Hematopoietic multipotent progenitor cell treated with erythropoietin and hydrocortisone succinate and interleukin-3 and kit ligand, for 4 days (in vitro differentiated cells): ENCODE results near the gene STK32B.

Experiments
- DNase-seq: peaks from one replicate; pipeline ENCODE4 v3.0.0-alpha.2; 2015

The STK32B gene

DNA sequence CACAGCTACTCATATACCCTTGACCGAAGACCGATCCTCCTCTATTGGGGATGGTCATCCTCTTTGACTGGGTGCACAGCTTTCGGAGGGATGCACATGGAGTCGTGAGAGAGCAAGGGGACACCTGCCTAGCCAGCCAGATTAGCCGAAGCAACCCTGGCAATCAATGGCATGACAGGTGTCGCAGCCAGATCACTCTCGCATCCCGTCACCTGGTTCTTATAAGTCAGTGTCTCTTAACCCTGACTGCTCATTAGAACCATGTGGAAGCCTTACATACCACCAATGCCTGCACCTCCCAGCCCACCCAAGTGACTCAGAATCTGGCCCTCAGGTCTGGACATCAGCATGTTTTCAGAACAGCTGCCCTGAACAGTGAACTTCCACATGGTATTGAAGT lies 407.4 kb downstream of the STK32B start:
- no peak for DNase-seq

DNA sequence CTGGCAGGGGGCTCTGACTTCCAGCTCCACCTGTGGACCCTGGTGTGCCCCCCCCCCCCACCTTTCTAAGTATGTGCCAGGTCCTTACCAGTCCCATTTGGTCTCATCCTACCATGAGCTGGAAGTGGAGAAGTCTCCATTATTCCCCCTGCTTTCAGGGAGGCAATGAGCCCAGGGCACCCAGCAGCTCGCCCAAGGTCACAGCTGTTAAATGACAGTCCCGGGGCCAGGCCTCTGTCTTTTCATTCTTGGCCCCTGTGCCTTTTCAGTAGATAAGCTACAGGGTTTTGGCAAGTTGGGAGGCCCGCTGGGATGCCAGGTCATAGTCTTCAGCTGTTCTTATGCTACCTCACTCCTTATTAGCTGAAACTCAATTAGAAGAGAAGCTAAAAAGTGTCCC lies 408.0 kb downstream of the STK32B start:
- no peak for DNase-seq

DNA sequence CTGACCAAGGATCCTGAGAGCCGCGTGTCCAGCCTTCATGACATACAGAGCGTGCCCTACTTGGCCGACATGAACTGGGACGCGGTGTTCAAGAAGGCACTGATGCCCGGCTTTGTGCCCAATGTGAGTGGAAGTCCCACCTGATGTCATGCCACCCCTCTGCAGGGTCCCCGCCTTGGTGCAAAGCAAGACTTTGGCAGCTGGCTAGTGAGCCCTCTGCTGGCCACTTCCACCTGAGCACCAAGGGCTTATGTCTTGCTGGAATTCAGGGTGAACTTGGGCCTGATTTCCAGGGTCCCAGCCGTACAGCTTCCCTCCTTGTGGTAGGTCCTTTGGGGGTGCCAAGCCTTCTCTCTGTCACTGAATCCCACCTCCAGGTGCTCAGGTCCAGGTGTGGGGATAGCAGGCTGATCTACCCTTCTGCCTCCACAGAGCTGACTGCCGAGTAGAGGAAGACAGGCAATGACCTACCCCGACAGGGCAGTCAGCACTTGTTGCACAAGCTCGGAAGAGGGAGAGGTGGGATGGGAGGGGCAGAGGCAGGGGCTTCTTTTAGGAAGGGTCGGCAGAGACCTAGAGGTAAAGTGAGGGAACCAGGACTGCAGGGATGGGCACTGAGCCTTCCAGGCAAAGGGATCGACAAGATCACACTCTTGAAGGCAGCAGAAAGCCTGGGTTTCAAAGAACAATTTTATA lies 409.0 kb downstream of the STK32B start:
- peak; percentile 53 for DNase-seq

DNA sequence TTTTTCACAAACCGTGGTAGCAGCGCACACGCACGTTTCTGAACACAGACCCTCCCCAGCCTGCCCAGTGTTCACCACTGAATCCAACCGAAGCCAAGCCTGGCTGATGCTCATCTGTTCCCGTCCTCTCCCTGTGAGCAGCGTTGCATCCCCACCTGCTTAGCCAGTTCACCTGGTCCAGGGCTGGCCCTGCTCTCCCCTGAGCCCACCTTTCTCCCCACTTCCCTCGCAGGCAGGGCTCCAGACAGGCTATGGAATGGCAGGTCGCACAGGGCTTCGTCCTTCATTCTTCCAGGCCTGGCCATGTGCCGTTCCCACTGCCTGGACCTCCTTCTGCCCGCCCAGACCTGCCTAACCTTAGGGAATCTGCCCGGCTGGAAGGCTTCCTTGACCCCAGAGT lies 410.2 kb downstream of the STK32B start:
- no peak for DNase-seq

DNA sequence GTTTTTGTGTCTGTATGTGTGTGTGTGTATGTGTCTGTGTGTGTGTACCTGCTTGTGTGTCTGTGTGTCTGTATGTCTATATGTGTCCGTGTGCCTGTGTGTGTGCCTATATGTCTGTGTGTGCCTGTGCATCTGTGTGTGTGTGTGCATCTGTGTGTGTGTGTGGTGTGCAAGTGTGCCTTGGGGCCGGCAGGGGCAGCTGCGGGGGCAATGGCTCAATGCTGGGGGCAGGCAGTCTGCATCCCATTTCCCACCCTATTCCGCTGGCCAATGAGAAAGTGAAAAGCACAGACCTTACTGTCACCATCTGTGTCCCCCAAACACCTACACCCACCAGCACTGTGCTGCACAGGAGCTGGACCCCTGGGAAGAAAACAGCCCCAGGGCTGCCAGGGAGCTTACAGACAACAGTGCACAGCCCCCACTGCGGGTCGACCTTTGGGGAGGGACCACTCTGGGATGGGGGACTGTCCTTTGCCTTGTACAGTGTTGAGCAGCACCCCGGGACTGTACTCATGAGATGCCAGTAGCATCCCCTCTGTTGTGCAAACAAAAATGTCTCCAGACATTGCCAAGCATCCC lies 411.1 kb downstream of the STK32B start:
- no peak for DNase-seq

DNA sequence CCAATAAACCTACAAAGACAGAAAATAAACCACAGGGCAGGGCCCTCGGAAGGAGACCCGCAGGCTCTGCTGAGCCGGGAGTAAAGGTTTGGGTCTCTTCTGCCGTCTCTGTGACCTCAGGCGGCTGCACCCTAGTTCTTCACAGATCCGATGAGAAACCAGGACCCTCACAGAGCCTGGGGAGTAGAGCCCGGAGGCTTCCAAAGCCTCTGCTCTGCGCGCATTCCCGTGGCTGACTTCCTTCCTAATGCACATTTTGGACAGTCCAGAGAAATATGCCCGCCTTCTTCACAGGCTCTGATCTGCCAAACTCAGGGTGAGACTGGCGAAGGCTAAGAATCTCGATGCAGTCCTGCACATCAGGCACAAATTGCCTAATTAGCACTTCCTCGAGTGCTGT lies 411.6 kb downstream of the STK32B start:
- DNase-seq, result no peak

DNA sequence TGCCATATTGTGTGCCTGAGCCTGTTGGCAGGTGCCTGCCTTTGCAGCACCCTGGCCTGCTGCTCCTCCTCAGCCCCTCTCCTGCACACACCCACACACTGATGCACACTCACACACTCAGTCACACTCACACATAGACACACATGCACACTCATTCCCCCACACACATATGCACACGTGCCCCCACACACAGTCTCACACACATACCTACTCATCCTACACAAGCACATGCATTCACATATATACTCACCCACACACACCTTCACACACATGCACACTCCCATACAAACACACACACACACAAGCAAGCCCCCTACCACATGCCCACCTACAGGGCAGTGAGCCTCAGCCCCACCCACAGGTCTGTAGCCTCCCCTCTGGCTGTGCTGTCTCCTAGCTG lies 412.1 kb downstream of the STK32B start:
- DNase-seq, result no peak

DNA sequence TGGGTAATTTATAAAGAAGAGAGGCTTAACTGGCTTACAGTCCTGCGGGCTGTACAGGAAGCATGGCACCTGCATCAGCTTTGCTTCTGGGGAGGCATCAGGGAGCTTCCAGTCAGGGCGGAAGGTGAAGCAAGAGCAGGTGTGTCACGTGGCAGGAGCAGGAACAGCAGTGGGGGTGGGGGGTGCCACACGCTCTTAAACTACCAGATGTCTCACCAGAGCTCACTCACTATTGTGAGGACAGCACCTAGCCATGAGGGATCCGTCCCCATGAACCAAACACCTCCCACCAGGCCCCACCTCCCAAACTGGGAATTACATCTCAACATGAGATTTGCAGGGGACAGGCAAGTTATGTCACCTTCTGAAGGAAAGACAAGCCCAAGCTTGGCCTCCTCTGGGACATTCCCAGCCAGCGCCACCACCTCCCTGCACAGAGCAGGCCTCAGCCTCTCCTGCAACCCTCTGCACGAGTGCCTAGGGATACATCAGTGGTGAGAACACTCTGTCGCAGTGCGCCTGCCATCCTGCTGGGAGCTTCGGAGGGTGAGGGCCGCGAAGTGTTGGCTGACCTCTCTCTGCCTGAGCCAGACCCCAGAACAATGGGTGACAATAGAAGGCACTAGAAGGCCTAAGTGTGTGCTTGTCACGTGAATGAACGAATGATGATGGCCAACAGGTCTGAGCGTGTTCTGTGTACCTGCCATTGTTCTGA lies 412.8 kb downstream of the STK32B start:
- no peak for DNase-seq

DNA sequence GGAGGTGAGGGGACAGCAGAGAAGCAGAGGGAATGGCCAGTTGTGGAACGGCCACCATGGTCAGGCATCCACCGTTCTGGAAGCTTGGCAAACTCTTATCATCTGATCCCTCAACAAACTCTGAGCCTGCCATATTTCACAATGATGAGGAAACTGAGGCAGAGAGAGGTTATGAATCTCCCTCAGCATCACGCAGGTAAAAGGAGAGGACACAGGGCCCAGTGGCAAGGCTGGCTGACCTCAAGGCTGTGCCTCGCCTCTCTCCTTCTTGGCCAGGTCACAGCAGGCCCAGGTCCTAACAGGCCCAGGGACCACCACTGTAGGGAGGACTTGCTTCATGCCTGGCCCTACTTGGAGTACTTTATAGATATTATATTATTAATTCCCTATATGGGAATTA lies 414.2 kb downstream of the STK32B start:
- no peak for DNase-seq

DNA sequence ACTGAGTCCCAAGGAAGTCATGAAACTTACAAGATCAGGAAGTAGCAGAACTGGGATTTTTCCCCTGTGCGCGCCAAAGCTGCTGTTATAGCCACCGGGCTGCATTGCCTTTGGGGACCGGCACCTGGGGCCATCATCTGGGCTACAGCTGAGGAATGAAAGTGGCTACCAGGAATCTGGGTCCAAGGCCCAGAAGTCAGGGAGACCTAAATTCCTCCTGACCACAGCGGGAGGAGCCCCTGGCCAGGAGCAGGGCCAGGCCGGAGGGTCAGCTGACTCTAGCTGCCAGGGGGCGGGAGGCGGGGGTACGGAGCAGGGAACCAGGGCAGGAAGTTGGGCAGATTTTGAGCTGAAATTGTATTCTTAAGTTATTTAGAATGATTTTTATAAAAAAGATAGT lies 414.7 kb downstream of the STK32B start:
- DNase-seq, result no peak

DNA sequence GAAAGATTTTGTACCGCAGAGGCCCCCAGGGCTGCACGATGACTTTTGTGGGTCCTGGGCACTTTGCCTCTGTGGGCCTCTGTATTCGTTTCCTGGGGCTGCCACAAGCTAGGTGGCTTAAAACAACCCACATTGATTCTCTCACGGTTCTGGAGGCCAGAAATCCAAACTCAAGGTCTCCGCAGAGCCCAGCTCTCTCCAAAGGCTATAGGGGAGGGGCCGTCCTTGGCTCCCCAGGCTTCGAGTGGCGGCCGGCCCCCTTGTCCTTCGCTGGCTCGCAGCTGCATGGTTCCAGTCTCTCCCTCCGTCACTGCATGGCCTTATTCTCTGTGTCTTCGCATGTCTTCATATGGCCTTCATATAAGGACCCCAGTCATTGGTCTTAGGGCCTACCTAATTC lies 415.8 kb downstream of the STK32B start:
- DNase-seq, result no peak

DNA sequence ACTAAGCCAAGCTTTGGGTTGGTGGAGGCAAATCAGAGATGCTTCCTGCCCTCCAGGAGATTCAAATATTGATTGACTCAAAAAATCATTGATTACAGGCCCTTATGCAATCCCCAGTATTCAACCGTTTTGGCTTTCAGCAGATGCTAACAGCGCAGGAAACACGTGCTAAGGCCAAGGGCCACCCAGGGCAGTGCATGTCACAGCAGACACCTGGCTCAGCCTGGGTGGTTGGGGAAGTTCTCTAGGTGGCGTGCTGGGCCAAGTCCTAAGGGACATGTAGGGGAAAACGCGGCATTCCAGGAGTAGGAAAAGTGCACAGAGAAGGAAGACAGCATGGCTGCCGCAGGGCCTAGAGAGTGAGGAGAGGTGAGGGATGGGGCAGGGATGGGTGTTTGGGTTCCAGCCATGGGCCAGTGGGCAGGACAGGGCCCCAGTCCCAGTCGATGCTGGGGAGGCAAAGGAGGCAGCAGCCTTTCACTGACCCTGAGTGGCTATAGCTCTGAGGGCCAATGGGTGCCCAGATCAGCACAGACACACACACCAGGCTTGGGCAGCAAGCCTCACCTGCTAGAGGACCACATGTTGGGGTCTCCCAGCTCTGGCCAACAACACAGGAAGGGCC lies 418.0 kb downstream of the STK32B start:
- no peak for DNase-seq

DNA sequence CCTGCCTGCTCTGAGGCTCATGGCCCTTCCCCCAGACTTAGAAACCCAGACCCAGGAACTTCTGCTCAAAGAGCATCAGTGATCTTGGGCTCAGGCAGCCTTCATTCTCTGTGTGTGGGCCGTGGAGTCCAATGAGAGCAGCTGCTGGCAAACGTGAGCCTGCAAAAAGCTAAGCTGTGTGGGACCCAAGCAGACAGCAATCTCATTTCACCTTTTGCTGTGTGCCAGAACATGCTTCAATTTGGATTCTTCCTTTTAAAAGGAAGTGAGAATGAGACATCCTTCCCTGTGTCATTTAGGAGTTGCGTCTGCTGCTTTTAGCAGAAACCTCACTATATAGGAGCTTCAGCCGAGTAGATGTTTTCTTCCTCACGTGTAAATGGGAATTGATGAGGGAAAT lies 418.6 kb downstream of the STK32B start:
- DNase-seq, result no peak

DNA sequence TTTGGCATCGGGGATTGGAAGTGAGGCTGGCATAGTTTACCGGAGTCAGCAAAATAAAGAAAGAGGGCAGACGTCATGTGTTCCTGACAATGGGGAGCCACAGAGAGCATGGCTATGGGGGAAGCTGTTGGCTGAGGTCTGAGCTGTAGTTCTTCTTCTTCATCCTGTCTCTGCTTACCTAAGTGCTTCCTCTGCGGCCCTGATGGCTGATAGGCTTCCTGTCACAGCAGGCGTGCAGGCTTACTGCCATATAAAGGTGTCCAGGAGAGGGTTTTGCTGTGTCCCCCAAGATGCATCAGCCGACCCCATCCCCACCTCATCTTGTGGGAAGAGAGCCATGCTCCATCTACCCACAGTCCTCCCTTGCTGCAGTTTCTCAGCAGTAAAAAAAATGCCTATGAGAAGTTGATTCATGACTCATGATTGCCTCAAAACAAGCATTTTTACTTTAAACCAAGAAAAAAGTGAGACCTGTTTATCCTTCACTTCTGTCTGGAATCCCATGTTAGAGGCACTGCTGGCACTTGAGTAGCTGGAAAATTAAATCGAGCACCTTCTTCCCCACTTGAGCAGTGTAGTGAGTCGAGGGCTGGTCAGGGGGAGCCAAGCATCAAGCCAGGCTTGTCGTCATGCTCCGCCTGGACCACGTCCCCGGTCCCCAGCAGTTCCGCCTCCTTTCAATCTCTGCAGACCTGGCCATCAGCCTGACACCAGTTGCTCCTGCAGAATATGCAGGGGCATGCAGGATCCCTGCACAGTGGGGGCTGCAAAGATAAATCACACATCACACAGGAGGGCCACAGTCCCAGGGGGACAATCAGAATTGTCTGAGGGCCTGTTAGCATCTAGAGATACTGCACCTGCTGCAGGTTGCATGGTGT lies 419.3 kb downstream of the STK32B start:
- DNase-seq, result no peak

DNA sequence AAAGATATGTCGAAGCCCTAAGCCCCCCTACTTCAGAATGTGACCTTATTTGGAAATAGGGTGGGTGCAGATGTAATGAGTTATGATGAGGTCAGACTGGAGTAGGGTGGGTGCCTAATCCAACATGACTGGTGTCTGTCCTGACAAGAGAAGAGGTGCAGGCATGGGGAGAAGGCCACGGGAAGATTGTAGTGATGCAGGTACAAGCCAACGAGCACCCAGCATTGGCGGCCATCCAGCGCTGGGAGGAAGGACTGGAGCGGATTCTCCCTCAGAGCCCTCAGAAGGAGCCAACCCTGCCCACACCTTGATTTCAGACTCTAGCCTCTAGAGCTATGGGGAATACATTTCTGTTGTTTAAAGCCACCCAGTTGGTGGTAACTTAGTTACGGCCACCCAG lies 419.9 kb downstream of the STK32B start:
- no peak for DNase-seq

DNA sequence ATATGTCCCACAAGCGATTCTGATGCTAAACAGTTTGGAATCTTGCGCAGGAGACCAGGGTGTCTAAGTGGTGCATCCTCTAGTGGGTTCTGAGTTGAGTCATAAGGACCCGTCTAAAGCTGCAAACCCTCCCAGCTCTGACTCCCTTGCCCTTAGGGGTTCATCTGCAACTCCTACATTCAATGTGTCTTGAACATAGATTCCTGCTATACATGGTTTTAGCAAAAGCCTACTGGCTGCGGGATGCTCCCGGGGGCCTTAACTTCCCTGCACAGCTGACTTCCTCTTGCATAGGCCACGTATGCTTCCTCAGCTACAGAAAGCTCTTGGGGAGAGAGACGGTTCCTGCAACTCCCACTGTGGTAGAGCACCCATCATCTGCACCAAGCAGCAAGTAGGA lies 420.4 kb downstream of the STK32B start:
- no peak for DNase-seq

DNA sequence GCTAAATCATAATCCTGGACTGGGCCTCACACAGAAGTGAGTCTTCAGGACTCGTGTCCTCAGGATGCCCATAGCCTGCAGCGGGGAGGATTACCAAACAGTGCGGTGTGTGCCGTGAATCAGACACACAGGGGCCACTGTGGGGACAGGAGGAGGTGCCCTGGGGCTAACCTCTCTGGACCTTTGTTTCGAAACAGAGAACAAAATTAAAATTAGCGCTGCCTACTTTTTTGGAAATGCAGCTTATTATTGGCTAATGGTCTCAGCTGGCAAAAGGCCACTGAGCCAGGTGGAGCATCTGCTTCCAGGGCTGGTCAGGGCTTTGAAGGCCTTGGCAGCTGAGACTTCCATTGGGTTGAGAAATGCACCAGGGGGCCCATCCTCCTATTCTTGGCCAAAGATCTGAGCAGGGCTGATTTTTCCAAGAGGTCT lies 420.9 kb downstream of the STK32B start:
- no peak for DNase-seq

DNA sequence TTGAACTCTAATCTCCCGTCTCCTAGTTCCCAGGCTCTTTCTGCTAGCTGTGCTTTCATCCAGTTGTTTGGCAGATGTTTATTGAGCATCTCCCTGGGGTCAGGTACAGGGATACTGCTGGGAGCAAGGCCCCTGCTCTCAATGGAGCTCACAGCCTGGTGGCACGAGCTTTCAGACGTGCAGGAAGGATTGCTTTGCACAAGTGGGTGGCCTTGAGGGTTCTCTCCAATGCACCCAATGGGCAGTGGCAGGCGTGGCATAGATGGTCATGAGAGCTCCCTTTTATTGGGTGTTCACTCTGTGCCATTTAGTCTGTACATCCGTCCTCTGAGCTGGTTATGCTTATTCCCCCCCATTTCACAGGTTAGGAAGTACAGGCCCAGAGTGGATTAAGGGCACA lies 421.8 kb downstream of the STK32B start:
- DNase-seq, result no peak

DNA sequence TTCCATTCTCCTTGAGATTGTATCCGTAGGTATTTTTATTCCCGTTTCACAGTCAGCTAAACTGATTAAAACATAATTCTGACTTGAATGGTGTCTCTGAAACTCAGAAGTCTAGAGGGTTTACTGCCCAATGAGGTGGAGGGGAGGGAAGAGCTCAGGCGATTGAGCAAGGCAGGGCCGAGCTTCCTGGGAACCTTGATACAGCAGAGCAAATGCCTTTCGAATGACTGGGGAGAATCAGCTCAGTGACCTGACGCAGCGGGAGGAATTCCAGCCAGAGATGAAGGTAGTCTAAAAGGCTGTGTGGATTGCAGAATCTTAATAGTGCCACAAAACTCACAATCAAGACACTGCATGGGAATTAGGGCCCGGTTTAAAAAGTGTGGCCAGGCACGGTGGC lies 423.5 kb downstream of the STK32B start:
- no peak for DNase-seq

DNA sequence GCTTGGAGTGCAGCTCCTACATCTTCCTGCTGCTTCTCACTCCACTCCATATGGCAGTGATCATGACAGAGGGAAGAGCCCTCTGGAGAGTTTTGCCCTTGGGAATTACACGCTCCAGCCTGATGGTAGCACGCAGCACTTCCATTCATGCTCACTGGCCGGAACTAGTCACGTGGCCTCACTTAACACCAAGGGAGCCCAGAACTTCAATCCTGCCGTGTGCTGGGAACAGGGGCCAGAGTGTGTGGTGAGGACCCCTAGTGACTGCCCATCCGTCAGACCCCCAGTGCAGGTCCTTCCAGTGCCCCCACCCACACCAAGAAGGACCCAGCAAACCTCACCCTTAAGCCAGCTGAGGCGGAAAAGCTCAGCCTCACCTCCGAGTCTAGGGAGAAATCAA lies 426.3 kb downstream of the STK32B start:
- DNase-seq, result no peak

DNA sequence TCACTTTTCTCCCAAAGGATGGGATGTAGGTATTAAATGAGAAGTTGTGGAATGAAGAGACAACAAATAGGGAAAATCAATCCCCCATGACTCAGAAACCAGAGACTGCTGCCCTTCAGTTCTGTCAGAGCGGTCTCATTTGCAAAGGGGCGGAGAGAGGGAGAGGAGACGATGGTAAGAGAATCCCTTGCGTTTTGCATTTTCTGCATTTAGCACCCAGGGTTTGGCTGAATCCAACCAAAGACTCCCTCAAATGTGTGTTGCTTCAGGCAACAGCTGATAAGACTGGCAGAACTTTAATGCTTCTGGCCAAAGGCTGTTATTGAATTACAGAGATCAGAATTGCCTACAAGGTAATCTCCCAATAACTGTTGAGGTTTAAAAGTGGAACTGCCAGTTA lies 426.9 kb downstream of the STK32B start:
- DNase-seq, result no peak

DNA sequence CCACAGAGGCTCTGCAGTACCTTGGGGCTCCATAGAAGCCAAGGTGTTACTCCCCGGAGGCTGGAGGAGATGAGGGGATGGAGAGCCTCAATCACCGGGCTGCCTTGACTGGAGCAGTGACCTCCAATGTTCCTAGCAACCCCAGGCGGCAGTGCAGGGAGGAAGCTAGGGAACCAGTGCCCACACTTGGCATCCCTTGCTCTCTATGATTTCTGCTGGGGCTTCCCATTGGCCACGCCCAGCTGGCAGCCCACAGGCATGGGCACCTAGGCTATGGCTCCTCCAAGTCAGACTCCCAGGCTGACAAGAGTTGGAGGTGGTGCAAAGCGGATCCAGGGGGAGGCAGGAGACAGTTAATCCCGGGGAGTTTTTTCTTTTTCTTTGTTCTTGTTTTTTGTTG lies 427.4 kb downstream of the STK32B start:
- no peak for DNase-seq

DNA sequence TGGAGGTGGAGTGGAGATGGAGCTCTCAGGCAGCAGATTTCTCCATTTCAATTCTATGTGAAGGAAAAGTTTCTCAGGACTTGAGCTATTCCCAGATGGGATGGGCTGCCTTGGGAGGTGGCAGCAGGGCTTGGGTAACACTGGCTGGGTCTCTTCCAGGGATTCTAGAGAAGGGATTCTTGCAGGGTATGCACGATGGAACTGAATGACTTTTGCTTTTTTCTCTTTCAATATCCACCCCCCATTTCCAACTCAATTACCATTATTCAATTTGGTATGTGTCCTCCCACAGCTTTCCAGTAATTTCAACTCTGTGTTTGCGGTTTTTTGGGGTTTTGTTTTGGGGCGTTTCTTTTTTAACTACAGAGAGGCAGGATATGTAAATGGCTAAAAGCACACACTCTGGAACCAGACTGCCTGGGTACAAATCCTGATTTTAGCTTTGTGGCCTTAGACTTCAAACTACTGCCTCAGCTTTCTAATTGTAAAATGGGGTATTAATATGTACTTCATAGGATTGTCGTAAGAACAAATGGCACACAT lies 428.3 kb downstream of the STK32B start:
- no peak for DNase-seq
